ENCODE results near the gene OR52W1. TPM values are rescaled to one million over a fixed set of nuclear protein-coding genes. Genes with fewer than 3 reads are reported as not detected.

The OR52W1 gene
- total and polyA plus RNA-seq, 10 of the 15 experiments (the other 5 are each of a cell fraction or from before 2014, with no cell fraction given): not detected

DNA sequence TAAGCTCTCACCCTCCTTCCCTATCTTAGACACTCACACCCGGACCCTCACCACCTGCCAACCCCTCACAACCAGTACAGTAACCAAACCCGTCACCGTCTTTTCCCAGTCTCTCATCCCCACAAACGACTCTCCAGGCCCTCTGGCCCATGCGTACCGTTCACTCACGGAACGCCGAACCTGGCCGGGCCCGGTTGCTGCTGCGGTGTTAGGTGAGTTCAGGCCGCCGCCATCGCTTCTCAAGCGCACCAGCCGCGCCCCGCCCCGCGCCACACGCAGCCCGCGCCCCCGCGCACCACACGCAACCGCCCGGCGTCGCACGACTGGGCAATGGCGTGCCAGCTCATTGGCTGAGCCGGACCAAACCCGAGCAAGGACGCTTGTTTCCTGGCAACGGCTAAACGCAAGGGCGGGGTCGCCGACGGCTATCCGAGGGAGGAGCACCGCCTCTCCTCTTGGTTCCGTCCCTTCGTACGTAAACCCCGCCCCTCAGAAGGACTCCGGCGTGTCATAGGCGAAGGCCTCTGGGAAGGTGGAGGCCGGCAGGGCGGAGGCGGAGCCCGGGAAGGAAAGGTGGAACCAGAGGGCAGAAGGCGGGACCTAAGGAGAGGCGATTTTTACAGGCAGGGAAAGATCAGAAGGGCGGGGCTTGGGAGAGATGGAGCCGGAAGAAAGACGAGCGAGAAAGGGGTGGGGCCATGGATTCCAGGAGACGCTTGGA is 35.5 kb downstream of the OR52W1 start, which contains the start of gene FHIP1B (continued):
- TF ChIP-seq TCF3 (IDR thresholded peaks at IDR 0.05; ENCODE audit: borderline replicate concordance, insufficient read depth, low read depth, low read length): no peak
- TF ChIP-seq NFIC (IDR thresholded peaks at IDR 0.05; ENCODE audit: low read depth, low read length): no peak
- TF ChIP-seq RCOR1 (conservative IDR thresholded peaks at IDR 0.05; ENCODE audit: low read depth, low read length): 0 out of 2 replicates have a peak, but pooled peaks have one; percentile 20
- TF ChIP-seq, protein P1, sequence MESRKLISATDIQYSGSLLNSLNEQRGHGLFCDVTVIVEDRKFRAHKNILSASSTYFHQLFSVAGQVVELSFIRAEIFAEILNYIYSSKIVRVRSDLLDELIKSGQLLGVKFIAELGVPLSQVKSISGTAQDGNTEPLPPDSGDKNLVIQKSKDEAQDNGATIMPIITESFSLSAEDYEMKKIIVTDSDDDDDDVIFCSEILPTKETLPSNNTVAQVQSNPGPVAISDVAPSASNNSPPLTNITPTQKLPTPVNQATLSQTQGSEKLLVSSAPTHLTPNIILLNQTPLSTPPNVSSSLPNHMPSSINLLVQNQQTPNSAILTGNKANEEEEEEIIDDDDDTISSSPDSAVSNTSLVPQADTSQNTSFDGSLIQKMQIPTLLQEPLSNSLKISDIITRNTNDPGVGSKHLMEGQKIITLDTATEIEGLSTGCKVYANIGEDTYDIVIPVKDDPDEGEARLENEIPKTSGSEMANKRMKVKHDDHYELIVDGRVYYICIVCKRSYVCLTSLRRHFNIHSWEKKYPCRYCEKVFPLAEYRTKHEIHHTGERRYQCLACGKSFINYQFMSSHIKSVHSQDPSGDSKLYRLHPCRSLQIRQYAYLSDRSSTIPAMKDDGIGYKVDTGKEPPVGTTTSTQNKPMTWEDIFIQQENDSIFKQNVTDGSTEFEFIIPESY (IDR thresholded peaks at IDR 0.05): no peak
- TF ChIP-seq, protein P2, sequence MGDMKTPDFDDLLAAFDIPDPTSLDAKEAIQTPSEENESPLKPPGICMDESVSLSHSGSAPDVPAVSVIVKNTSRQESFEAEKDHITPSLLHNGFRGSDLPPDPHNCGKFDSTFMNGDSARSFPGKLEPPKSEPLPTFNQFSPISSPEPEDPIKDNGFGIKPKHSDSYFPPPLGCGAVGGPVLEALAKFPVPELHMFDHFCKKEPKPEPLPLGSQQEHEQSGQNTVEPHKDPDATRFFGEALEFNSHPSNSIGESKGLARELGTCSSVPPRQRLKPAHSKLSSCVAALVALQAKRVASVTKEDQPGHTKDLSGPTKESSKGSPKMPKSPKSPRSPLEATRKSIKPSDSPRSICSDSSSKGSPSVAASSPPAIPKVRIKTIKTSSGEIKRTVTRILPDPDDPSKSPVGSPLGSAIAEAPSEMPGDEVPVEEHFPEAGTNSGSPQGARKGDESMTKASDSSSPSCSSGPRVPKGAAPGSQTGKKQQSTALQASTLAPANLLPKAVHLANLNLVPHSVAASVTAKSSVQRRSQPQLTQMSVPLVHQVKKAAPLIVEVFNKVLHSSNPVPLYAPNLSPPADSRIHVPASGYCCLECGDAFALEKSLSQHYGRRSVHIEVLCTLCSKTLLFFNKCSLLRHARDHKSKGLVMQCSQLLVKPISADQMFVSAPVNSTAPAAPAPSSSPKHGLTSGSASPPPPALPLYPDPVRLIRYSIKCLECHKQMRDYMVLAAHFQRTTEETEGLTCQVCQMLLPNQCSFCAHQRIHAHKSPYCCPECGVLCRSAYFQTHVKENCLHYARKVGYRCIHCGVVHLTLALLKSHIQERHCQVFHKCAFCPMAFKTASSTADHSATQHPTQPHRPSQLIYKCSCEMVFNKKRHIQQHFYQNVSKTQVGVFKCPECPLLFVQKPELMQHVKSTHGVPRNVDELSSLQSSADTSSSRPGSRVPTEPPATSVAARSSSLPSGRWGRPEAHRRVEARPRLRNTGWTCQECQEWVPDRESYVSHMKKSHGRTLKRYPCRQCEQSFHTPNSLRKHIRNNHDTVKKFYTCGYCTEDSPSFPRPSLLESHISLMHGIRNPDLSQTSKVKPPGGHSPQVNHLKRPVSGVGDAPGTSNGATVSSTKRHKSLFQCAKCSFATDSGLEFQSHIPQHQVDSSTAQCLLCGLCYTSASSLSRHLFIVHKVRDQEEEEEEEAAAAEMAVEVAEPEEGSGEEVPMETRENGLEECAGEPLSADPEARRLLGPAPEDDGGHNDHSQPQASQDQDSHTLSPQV (IDR thresholded peaks at IDR 0.05): no peak
- TF ChIP-seq, protein P3, sequence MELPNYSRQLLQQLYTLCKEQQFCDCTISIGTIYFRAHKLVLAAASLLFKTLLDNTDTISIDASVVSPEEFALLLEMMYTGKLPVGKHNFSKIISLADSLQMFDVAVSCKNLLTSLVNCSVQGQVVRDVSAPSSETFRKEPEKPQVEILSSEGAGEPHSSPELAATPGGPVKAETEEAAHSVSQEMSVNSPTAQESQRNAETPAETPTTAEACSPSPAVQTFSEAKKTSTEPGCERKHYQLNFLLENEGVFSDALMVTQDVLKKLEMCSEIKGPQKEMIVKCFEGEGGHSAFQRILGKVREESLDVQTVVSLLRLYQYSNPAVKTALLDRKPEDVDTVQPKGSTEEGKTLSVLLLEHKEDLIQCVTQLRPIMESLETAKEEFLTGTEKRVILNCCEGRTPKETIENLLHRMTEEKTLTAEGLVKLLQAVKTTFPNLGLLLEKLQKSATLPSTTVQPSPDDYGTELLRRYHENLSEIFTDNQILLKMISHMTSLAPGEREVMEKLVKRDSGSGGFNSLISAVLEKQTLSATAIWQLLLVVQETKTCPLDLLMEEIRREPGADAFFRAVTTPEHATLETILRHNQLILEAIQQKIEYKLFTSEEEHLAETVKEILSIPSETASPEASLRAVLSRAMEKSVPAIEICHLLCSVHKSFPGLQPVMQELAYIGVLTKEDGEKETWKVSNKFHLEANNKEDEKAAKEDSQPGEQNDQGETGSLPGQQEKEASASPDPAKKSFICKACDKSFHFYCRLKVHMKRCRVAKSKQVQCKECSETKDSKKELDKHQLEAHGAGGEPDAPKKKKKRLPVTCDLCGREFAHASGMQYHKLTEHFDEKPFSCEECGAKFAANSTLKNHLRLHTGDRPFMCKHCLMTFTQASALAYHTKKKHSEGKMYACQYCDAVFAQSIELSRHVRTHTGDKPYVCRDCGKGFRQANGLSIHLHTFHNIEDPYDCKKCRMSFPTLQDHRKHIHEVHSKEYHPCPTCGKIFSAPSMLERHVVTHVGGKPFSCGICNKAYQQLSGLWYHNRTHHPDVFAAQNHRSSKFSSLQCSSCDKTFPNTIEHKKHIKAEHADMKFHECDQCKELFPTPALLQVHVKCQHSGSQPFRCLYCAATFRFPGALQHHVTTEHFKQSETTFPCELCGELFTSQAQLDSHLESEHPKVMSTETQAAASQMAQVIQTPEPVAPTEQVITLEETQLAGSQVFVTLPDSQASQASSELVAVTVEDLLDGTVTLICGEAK (IDR thresholded peaks at IDR 0.05; ENCODE audit: borderline replicate concordance): no peak
- peak; percentile 24 for TF ChIP-seq SIX5 (IDR thresholded peaks at IDR 0.05; ENCODE audit: low read depth, low read length, severe bottlenecking)
- TF ChIP-seq, protein P4, sequence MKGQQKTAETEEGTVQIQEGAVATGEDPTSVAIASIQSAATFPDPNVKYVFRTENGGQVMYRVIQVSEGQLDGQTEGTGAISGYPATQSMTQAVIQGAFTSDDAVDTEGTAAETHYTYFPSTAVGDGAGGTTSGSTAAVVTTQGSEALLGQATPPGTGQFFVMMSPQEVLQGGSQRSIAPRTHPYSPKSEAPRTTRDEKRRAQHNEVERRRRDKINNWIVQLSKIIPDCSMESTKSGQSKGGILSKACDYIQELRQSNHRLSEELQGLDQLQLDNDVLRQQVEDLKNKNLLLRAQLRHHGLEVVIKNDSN (IDR thresholded peaks at IDR 0.05; ENCODE audit: borderline replicate concordance, extremely low read length, insufficient read depth, low read depth, low read length): no peak
- TF ChIP-seq IRF4 (IDR thresholded peaks at IDR 0.05; ENCODE audit: low read depth, low read length): no peak
- TF ChIP-seq ZNF207 (IDR thresholded peaks at IDR 0.05; ENCODE audit: borderline replicate concordance): peak; percentile 82; the same call in 1 of the 2 replicates
- TF ChIP-seq STAT3 (IDR thresholded peaks at IDR 0.05; ENCODE audit: low read depth, low read length): no peak
- TF ChIP-seq, protein P5, sequence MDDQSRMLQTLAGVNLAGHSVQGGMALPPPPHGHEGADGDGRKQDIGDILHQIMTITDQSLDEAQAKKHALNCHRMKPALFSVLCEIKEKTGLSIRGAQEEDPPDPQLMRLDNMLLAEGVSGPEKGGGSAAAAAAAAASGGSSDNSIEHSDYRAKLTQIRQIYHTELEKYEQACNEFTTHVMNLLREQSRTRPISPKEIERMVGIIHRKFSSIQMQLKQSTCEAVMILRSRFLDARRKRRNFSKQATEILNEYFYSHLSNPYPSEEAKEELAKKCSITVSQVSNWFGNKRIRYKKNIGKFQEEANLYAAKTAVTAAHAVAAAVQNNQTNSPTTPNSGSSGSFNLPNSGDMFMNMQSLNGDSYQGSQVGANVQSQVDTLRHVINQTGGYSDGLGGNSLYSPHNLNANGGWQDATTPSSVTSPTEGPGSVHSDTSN (IDR thresholded peaks at IDR 0.05; ENCODE audit: insufficient replicate concordance, low read depth, low read length): no peak
- peak; percentile 86 for TF ChIP-seq CREB1 (IDR thresholded peaks at IDR 0.05; ENCODE audit: low read depth)
- TF ChIP-seq HDAC2 (IDR thresholded peaks at IDR 0.05): no peak
- TF ChIP-seq NFYA (IDR thresholded peaks at IDR 0.05; ENCODE audit: borderline replicate concordance, low read depth, low read length): no peak

Data from GM12878 (cell line).